Stimulated activated CD8-positive, alpha-beta memory T cell treated with anti-CD3 and anti-CD28 coated beads, Interleukin-7, amount 100 ng/mL, for 48 hours (primary cell): ENCODE data around the gene ABHD16B.

ENCODE experiments used
- DNase-seq, 2 donors: peaks; one replicate each; pipeline ENCODE4 v3.0.0-alpha.2; 2020; ENCODE audit warnings: low read depth in 1 of 2; ENCODE audit errors: extremely low read depth in 1 of 2

Gene ABHD16B

DNA sequence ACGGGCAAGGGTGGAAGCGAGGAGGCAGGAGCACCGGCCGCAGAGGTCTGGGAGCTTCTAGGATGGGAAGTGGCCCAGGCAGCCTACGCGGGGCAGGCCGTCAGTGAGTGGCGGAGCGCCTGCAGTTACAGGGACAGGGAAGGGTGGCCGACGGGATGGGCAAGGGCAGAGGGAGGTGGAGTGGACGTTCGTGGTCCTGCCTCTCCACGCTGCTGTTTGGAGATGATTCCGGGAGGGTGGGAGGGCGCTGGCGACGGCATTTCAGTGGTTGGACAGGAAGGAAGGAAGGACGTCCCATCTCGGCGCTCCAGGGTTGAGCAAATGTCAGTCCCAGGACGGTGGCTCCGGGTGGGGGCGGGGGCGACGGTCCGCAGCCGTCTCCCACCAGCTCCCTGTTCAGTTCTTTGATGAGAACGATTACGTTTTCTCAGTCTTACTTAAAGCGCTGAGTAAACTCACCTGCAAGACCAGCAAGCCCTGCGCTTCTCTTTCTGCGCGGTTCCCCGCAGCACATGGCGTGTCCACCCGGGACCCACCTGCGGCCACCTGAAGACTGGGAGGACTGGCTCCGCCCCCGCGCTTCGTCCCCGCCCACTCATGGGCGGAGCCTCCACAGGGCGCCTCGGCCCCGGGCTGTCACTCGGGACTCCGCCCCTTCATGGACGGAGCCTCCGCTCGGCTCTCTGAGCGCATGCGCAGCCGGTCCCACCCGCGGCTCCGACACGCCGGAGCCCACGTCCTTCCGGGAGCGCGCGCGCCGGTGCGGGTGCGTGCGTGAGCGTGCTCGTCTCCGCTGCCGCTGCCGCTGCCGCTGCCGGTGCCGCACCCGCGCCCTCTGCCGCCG is 33.3 kb downstream of the ABHD16B start, which contains the start of gene DNAJC5:
TSS of gene DNAJC5 (plus strand) at position 769 of the 844 bp plus-strand sequence. CDS start 33,220 bp downstream, outside the sequence.
- peak; percentile 90 to 92 for DNase-seq

GRCh38 chr20:63895202-63895951 is 34.1 kb downstream of the ABHD16B start:
- DNase-seq, result no peak

- DNase-seq, result no peak
Observed at GRCh38 chr20:63895952-63896263, 34.6 kb downstream of the ABHD16B start.

GRCh38 chr20:63896264-63897105 is 35.2 kb downstream of the ABHD16B start:
- no peak for DNase-seq

DNA sequence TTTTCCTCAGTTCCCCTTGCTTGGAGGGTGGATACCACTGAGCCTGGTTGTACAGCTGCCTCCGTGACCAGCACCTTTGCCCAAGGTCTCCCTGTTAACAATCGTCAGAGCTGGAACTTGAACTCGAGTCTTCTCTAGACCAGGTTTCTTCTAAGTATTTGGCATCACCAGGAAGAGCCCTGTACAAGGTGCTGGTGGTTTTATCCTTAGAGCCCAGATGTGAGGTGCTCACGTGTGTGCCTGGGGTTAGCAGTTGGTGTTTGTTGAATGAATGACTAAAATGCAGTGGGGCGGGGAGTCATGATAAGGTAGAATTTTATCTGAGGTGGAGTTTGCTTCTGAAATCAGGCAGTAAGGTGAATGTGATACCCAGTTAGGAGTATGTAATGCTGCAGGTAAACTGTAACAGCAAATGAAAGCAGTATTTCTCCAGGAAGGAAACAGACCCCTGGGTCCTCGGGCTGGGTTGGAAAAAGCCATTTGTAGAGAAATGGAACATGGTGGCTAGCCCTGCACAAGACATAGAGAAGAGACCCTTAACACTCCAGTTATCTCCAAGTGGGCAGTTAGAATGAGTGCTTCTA is 36.8 kb downstream of the ABHD16B start:
- no peak for DNase-seq

GRCh38 chr20:63898882-63899558 is 37.7 kb downstream of the ABHD16B start:
- no peak for DNase-seq

DNA sequence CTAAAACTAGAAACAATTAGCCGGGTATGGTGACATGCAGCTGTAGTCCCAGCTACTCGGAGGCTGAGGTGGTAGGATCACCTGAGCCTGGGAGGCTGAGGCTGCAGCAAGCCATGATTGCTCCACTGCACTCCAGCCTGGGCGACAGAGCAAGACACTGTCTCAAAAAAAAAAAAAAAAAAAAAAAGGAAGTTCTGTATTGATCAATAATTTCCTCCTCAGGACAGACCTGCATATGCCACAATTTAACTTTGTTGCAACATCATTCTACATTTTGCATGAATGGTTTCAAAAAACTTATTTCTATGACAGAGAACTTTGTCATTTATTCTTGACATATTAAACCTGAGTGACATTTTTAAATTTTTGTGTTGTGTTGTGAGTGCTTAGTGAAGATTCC is 39.1 kb downstream of the ABHD16B start:
- no peak for DNase-seq

DNA sequence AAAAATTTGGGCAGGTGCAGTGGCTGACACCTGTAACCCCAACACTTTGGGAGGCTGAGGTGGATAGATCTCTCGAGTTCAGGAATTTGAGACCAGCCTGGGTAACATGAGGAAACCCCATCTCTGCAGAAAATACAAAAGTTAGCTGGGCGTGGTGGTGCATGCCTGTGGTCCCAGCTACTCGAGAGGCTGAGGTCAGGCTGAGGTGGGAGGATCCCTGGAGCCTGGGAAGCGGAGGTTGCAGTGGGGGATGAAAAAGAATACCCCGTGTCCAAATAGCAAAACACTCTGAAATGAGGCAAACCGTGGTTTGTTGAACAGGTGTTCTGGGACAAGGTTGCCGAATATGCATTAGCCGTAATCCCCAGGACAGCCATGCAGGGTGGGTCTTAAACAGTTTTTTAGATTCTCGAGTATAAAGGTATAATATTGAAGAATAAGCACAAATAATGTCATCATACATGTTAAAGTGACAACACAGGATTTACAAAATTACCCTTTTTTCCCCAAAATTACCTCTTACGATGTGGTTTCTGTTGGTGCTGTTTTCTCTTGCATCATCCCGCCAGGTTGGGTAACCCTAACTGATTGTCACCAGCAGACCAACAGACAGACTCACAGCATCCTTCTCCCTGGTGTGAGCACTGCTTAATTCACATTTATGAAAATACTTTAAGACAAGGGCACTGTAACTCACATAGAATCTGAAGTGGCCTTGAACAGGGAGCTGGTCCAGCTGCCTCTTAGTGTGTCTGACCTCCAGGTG is 42.7 kb downstream of the ABHD16B start:
- no peak for DNase-seq

GRCh38 chr20:63908008-63908682 is 46.8 kb downstream of the ABHD16B start:
- DNase-seq, result no peak

DNA sequence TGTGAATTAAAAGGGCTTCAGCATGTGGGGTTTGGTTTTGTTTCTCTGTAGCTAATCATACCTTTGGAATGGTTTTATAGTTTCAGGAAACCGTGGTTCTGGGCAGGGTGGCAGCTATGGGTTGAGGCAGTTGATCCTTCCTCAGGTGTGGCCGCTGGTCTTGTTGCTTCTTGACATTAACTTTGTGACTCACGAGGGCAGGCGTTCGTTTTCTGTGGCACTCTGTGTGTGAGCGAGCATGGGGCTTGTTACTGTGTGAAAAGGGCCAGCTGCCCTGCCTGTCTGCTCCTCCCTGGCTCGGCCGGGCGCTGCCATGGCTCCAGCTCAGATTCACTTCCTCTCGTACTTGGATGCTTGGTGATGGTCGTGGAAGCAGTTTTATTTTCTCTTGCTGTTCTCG is 49.9 kb downstream of the ABHD16B start:
- no peak for DNase-seq
